ENCODE results near the gene ENPP5.

DNA sequence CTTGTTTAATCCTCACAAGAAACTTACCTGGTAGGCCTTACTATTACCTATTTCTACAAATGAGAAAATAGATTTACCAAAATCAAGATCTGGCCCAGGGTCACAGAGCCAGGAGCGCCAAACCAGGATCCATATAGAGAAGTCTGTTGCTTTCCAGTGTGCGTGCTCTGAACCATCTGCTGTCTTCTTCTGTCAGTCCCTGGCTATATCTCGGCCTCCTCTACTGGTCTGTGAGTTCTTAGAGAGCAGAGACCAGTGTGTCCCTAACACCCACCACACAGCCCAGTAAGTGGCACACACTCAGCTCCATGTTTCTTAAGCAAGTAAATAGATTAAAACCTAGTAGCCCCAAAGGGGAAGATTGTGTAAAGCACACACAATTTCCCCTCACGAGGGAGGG is 18.9 kb upstream of the ENPP5 start:
- TF ChIP-seq, protein P1, sequence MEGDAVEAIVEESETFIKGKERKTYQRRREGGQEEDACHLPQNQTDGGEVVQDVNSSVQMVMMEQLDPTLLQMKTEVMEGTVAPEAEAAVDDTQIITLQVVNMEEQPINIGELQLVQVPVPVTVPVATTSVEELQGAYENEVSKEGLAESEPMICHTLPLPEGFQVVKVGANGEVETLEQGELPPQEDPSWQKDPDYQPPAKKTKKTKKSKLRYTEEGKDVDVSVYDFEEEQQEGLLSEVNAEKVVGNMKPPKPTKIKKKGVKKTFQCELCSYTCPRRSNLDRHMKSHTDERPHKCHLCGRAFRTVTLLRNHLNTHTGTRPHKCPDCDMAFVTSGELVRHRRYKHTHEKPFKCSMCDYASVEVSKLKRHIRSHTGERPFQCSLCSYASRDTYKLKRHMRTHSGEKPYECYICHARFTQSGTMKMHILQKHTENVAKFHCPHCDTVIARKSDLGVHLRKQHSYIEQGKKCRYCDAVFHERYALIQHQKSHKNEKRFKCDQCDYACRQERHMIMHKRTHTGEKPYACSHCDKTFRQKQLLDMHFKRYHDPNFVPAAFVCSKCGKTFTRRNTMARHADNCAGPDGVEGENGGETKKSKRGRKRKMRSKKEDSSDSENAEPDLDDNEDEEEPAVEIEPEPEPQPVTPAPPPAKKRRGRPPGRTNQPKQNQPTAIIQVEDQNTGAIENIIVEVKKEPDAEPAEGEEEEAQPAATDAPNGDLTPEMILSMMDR (IDR thresholded peaks at IDR 0.05): no peak
- no peak for TF ChIP-seq POLR2A (IDR thresholded peaks at IDR 0.05)
